Upper lobe of right lung (tissue), 1 donor: Measurements from ENCODE around the gene IGIP. TPM values are rescaled to one million over a fixed set of nuclear protein-coding genes. Genes with fewer than 3 reads are reported as not detected.

Source experiments
- ATAC-seq: fragments of 200-7000 bp; cut with Tn5 transposase; one replicate; pipeline ENCODE4 v1.9.1; 2020; ENCODE audit warnings: mild to moderate bottlenecking, moderate library complexity
- DNase-seq: peaks from one replicate; pipeline ENCODE4 v3.0.0-alpha.2; 2020
- H3K27ac ChIP-seq: fragments of 200-600 bp; one replicate; pipeline ENCODE4 v1.8.0; 2022
- H3K27me3 ChIP-seq: fragments of 200-600 bp; one replicate; pipeline ENCODE4 v1.8.0; 2022; ENCODE audit warnings: mild to moderate bottlenecking
- H3K36me3 ChIP-seq: fragments of 200-600 bp; one replicate; pipeline ENCODE4 v1.8.0; 2022
- H3K4me1 ChIP-seq: fragments of 200-600 bp; one replicate; pipeline ENCODE4 v1.8.0; 2022
- H3K4me3 ChIP-seq: fragments of 200-600 bp; one replicate; pipeline ENCODE4 v1.8.0; 2022; ENCODE audit warnings: mild to moderate bottlenecking
- H3K9me3 ChIP-seq: fragments of 200-600 bp; one replicate; pipeline ENCODE4 v1.8.0; 2022
- CTCF ChIP-seq: fragments of 200-600 bp; IDR thresholded peaks from one replicate; pipeline ENCODE4 v1.8.0; 2022; ENCODE audit warnings: antibody characterized with exemption
- intact Hi-C: fragments of 100-400 bp; cut with DNase I; formaldehyde crosslinking; loops from one replicate; pipeline ENCODE4 v1.11.0; 2022
- total RNA-seq: library from RNA; stranded (reverse); fragmentation: NEBNext Ultra II Directional; extraction: Animal tissue kit (Norgen Biotek cat#: 25700); gene quantifications from one replicate; pipeline ENCODE4 v1.2.1, GENCODE V29; 2021
- donor health status: DM: no; HTN: yes; CAD: no; lungs with severe emphysema.

Gene IGIP
- total RNA-seq, 1 donor from 2014 or later = 17.3 TPM

DNA sequence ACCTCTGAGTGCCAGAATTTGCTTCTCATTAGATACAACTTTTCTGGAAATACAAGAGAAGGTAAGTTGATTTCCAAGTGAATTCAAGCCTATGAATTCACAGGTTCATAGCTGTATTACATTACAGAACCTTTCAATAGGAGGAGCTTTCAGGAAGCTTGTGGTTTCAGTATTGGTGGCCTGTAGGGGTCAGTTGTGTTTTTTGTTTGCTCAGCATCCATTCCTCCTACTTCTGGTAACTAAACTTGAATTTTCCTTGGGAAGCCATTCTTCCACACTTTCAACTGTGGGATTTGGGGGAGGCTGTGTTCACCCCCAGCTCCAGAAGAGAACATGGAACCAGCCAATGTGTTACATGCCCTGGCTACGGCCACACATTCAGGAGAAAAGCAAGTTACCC, 43.7 kb downstream of the IGIP start:
- no peaks in the 10 kb centered on the region for H3K9me3 ChIP-seq
- intact Hi-C loops = no loop called here
- H3K4me3 ChIP-seq = no peak overlapping the region
- H3K4me1 ChIP-seq = peaks cover 9% of the 10 kb centered on the region
- no peaks in the 10 kb centered on the region for H3K36me3 ChIP-seq
- DNase-seq = no peak
- no peak overlapping the region for H3K27ac ChIP-seq
- no peaks in the 10 kb centered on the region for H3K27me3 ChIP-seq
- peak; percentile 10 for TF ChIP-seq CTCF
- no peak for ATAC-seq

- Histone ChIP-seq H3K36me3 (no peaks in the 10 kb centered on the region), H3K27ac (no peak overlapping the region), H3K4me1 (peaks cover 19% of the 10 kb centered on the region), H3K4me3 (no peak overlapping the region), H3K27me3 (no peaks in the 10 kb centered on the region), H3K9me3 (no peaks in the 10 kb centered on the region)
- intact Hi-C loops = no loop called here
- no peak for TF ChIP-seq CTCF
- DNase-seq (no peak), ATAC-seq (no peak)
These were observed 46.7 kb downstream of the IGIP start for GRCh38 chr5:140172483-140172882.

- DNase-seq (no peak), ATAC-seq (no peak)
- H3K4me3 ChIP-seq = no peak overlapping the region
- peaks cover 32% of the 10 kb centered on the region for H3K4me1 ChIP-seq
- TF ChIP-seq CTCF = no peak
- intact Hi-C loops = no loop called here
- no peaks in the 10 kb centered on the region for H3K36me3 ChIP-seq
- no peaks in the 10 kb centered on the region for H3K9me3 ChIP-seq
- no peaks in the 10 kb centered on the region for H3K27me3 ChIP-seq
- H3K27ac ChIP-seq = peak overlapping the region; percentile 99
These were observed 48.3 kb downstream of the IGIP start for GRCh38 chr5:140174014-140174413.

DNA sequence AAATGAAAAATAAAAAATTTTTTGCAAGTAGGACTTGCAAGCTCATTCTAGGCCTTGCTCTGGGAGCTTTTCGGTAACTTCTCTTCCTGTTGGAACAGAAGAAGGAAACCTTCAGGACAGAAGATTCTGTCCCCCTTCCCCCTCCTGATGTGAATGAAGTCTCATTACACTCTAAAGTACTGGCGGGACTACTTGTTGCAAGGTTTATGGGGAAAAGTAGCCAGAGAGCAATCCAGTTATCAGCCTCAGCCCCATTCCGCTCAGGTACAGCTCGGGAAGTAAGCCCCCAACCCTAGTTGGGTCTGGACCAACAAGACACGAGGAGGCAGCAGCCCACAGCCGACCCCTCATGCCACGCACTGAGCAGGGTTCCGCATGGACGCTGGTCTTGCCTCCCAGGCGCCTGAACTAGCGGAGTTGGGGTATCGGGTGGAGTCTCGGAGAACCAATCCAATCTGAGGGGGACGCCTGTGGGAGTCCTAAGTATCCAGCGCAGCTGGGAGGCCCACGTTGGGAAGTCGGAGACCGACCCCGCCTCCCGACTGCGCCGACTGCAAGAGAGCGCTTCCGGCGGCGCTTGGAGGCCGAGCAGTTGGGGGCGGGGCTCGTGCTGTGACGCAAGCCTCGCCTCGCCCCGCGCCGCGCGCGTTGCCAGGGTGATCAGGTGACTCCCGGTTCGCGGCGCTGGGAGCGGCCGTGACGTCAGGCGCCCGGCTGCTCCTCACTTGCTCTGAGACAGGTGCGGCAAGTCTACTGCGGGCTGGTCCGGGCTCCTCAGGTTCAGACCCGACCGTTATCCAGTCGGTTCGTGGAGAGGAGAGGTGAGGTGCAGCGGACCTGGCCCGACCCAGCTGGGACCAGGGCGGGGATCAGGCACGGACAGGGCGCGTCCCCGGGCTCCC, 49.0 kb downstream of the IGIP start, which contains the start of gene CYSTM1:
CYSTM1 (plus strand) TSS at position 724 of the 902 bp plus-strand sequence. CDS start 19,278 bp downstream, outside the sequence.
- intact Hi-C loops = no loop called here

GRCh38 chr5:140175367-140176030, 49.8 kb downstream of the IGIP start:
- H3K9me3 ChIP-seq = no peaks in the 10 kb centered on the region
- H3K36me3 ChIP-seq = no peaks in the 10 kb centered on the region
- H3K27ac ChIP-seq = peak overlapping the region; percentile 99
- DNase-seq = peak; percentile 91
- intact Hi-C loops = no loop called here
- peak; percentile 41 for TF ChIP-seq CTCF
- peak; percentile 78 for ATAC-seq
- H3K4me3 ChIP-seq = peak overlapping the region; percentile 99
- H3K27me3 ChIP-seq = no peaks in the 10 kb centered on the region
- peaks cover 37% of the 10 kb centered on the region for H3K4me1 ChIP-seq

More for the DNA sequence above, 49.0 kb downstream of the IGIP start, which contains the start of gene CYSTM1:
- no peaks in the 10 kb centered on the region for H3K27me3 ChIP-seq
- no peaks in the 10 kb centered on the region for H3K9me3 ChIP-seq
- DNase-seq = peak; percentile 98
- peak within 1 kb of the TSS; percentile 99 for H3K4me3 ChIP-seq
- no peak for TF ChIP-seq CTCF
- ATAC-seq = peak; percentile 94
- peak within 1 kb of the TSS; percentile 99 for H3K27ac ChIP-seq
- H3K36me3 ChIP-seq = no peaks in the 10 kb centered on the region
- peaks cover 32% of the 10 kb centered on the region for H3K4me1 ChIP-seq
